Measurements from ENCODE around the gene CARMIL3.

GRCh38 chr14:24063263-24063836 lies 11.5 kb downstream of the CARMIL3 start:
- TF ChIP-seq RAD21 (IDR thresholded peaks at IDR 0.05; ENCODE audit: low read depth) (no peak), SRF (IDR thresholded peaks at IDR 0.05; ENCODE audit: low read depth) (no peak), ZNF274 (IDR thresholded peaks at IDR 0.05; ENCODE audit: low read depth, low read length) (no peak), POLR2AphosphoS5 (IDR thresholded peaks at IDR 0.05; ENCODE audit: low read depth, low read length) (no peak), POLR2A (IDR thresholded peaks at IDR 0.05; ENCODE audit: borderline replicate concordance, extremely low read depth, insufficient read depth, insufficient read length) (no peak), EZH2phosphoT487 (IDR thresholded peaks at IDR 0.05; ENCODE audit: borderline replicate concordance) (no peak), EZH2 (IDR thresholded peaks at IDR 0.05) (no peak), JUND (IDR thresholded peaks at IDR 0.05) (no peak), MAX (IDR thresholded peaks at IDR 0.05) (no peak), SP1 (IDR thresholded peaks at IDR 0.05; ENCODE audit: low read depth) (no peak)
- TF ChIP-seq, protein P1, sequence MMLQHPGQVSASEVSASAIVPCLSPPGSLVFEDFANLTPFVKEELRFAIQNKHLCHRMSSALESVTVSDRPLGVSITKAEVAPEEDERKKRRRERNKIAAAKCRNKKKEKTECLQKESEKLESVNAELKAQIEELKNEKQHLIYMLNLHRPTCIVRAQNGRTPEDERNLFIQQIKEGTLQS (IDR thresholded peaks at IDR 0.05) = no peak
- TF ChIP-seq, protein P2, sequence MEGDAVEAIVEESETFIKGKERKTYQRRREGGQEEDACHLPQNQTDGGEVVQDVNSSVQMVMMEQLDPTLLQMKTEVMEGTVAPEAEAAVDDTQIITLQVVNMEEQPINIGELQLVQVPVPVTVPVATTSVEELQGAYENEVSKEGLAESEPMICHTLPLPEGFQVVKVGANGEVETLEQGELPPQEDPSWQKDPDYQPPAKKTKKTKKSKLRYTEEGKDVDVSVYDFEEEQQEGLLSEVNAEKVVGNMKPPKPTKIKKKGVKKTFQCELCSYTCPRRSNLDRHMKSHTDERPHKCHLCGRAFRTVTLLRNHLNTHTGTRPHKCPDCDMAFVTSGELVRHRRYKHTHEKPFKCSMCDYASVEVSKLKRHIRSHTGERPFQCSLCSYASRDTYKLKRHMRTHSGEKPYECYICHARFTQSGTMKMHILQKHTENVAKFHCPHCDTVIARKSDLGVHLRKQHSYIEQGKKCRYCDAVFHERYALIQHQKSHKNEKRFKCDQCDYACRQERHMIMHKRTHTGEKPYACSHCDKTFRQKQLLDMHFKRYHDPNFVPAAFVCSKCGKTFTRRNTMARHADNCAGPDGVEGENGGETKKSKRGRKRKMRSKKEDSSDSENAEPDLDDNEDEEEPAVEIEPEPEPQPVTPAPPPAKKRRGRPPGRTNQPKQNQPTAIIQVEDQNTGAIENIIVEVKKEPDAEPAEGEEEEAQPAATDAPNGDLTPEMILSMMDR (IDR thresholded peaks at IDR 0.05 in 2 of 3, conservative IDR thresholded peaks at IDR 0.05 in 1 of 3; ENCODE audit: borderline replicate concordance in 1 of 3, insufficient read depth in 1 of 3, low read depth in 2 of 3, low read length in 2 of 3) = no peak
- TF ChIP-seq, protein P3, sequence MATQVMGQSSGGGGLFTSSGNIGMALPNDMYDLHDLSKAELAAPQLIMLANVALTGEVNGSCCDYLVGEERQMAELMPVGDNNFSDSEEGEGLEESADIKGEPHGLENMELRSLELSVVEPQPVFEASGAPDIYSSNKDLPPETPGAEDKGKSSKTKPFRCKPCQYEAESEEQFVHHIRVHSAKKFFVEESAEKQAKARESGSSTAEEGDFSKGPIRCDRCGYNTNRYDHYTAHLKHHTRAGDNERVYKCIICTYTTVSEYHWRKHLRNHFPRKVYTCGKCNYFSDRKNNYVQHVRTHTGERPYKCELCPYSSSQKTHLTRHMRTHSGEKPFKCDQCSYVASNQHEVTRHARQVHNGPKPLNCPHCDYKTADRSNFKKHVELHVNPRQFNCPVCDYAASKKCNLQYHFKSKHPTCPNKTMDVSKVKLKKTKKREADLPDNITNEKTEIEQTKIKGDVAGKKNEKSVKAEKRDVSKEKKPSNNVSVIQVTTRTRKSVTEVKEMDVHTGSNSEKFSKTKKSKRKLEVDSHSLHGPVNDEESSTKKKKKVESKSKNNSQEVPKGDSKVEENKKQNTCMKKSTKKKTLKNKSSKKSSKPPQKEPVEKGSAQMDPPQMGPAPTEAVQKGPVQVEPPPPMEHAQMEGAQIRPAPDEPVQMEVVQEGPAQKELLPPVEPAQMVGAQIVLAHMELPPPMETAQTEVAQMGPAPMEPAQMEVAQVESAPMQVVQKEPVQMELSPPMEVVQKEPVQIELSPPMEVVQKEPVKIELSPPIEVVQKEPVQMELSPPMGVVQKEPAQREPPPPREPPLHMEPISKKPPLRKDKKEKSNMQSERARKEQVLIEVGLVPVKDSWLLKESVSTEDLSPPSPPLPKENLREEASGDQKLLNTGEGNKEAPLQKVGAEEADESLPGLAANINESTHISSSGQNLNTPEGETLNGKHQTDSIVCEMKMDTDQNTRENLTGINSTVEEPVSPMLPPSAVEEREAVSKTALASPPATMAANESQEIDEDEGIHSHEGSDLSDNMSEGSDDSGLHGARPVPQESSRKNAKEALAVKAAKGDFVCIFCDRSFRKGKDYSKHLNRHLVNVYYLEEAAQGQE (IDR thresholded peaks at IDR 0.05; ENCODE audit: low read depth) = no peak

Data from HCT116 (cell line).